H9 (cell line): ENCODE results near the gene NSFL1C. TPM values are rescaled to one million over a fixed set of nuclear protein-coding genes. Genes with fewer than 3 reads are reported as not detected.

Experiments
- DNase-seq: peaks from one replicate; pipeline ENCODE4 v3.0.0-alpha.2; 2017
- H2AFZ ChIP-seq: one replicate; pipeline ENCODE4 v1.6.1; 2013; ENCODE audit warnings: mild to moderate bottlenecking, low read length, control low read depth, moderate library complexity
- H2AK5ac ChIP-seq: 2 replicates; pipeline ENCODE4 v1.6.1; 2013; ENCODE audit warnings: low read length, control low read depth, mixed read lengths; ENCODE audit not compliant: insufficient read length
- H2BK120ac ChIP-seq: one replicate; pipeline ENCODE4 v1.6.1; 2013; ENCODE audit warnings: low read depth, mild to moderate bottlenecking, low read length, control low read depth, inconsistent platforms; ENCODE audit not compliant: poor library complexity, severe bottlenecking
- H2BK12ac ChIP-seq: 2 replicates; pipeline ENCODE4 v1.6.1; 2013; ENCODE audit warnings: low read length, control low read depth, mixed read lengths, low read depth; ENCODE audit not compliant: insufficient read length
- H2BK15ac ChIP-seq: 2 replicates; pipeline ENCODE4 v1.6.1; 2013; ENCODE audit warnings: low read depth, low read length, control low read depth
- H2BK20ac ChIP-seq: one replicate; pipeline ENCODE4 v1.6.1; 2013; ENCODE audit warnings: low read depth, mild to moderate bottlenecking, low read length, control low read depth, inconsistent platforms; ENCODE audit not compliant: poor library complexity, severe bottlenecking
- H2BK5ac ChIP-seq: 2 replicates; pipeline ENCODE4 v1.6.1; 2013; ENCODE audit warnings: low read length, control low read depth, mixed read lengths; ENCODE audit not compliant: insufficient read length
- H3K14ac ChIP-seq: 2 replicates; pipeline ENCODE4 v1.6.1; 2013; ENCODE audit warnings: low read length, control low read depth; ENCODE audit not compliant: insufficient read depth
- H3K18ac ChIP-seq: 2 replicates; pipeline ENCODE4 v1.6.1; 2013; ENCODE audit warnings: low read depth, mild to moderate bottlenecking, mixed read lengths, low read length, control low read depth; ENCODE audit not compliant: insufficient read length
- H3K23ac ChIP-seq: 2 replicates; pipeline ENCODE4 v1.6.1; 2013; ENCODE audit warnings: low read length, control low read depth, mixed read lengths, low read depth; ENCODE audit not compliant: insufficient read length
- H3K23me2 ChIP-seq: 2 replicates; pipeline ENCODE4 v1.6.1; 2013; ENCODE audit warnings: low read depth, mild to moderate bottlenecking, mixed read lengths, low read length, control low read depth; ENCODE audit not compliant: insufficient read length, poor library complexity, severe bottlenecking
- H3K27ac ChIP-seq: 2 replicates; pipeline ENCODE4 v1.5.1; 2013; ENCODE audit warnings: low read length, control low read depth, mixed read lengths, low read depth; ENCODE audit not compliant: insufficient read length
- H3K27me3 ChIP-seq: 2 replicates; pipeline ENCODE4 v1.6.1; 2013; ENCODE audit warnings: low read length, control low read depth, inconsistent platforms; ENCODE audit not compliant: insufficient read depth
- H3K4ac ChIP-seq: 2 replicates; pipeline ENCODE4 v1.6.1; 2013; ENCODE audit warnings: low read depth, mild to moderate bottlenecking, control low read depth, inconsistent platforms, low read length, moderate library complexity
- H3K4me1 ChIP-seq: 2 replicates; pipeline ENCODE4 v1.6.1; 2013; ENCODE audit warnings: low read length, control low read depth, inconsistent platforms; ENCODE audit not compliant: insufficient read depth
- H3K4me2 ChIP-seq: 2 replicates; pipeline ENCODE4 v1.6.1; 2013; ENCODE audit warnings: low read length, control low read depth, mixed read lengths; ENCODE audit not compliant: insufficient read length, insufficient read depth
- H3K56ac ChIP-seq: 2 replicates; pipeline ENCODE4 v1.6.1; 2013; ENCODE audit warnings: low read depth, mild to moderate bottlenecking, mixed read lengths, low read length, control low read depth; ENCODE audit not compliant: insufficient read length
- H3K79me1 ChIP-seq: 2 replicates; pipeline ENCODE4 v1.6.1; 2013; ENCODE audit warnings: low read depth, mild to moderate bottlenecking, moderate library complexity, low read length, control low read depth, inconsistent platforms; ENCODE audit not compliant: insufficient read depth, poor library complexity, severe bottlenecking
- H3K79me2 ChIP-seq: 2 replicates; pipeline ENCODE4 v1.6.1; 2013; ENCODE audit warnings: low read length, control low read depth, inconsistent platforms; ENCODE audit not compliant: insufficient read depth
- H3K9ac ChIP-seq: 2 replicates; pipeline ENCODE4 v1.6.1; 2013; ENCODE audit warnings: low read length, control low read depth, mixed read lengths; ENCODE audit not compliant: insufficient read length; ENCODE audit errors: extremely low read depth
- H3K9me3 ChIP-seq: one replicate; pipeline ENCODE4 v1.6.1; 2013; ENCODE audit warnings: low read depth, low read length, inconsistent platforms; ENCODE audit not compliant: control insufficient read depth
- H3T11ph ChIP-seq: one replicate; pipeline ENCODE4 v1.6.1; 2013; ENCODE audit warnings: mild to moderate bottlenecking, low read length, control low read depth, inconsistent platforms
- H4K20me1 ChIP-seq: one replicate; pipeline ENCODE4 v1.6.1; 2013; ENCODE audit not compliant: control insufficient read depth, insufficient read length, insufficient read depth
- H4K5ac ChIP-seq: 2 replicates; pipeline ENCODE4 v1.6.1; 2013; ENCODE audit warnings: low read depth, mild to moderate bottlenecking, mixed read lengths, low read length, control low read depth; ENCODE audit not compliant: insufficient read length
- H4K8ac ChIP-seq: replicated peaks from 2 replicates; pipeline ENCODE4 v1.6.1; 2013; ENCODE audit warnings: low read length, control low read depth, mixed read lengths, low read depth; ENCODE audit not compliant: insufficient read length
- H4K91ac ChIP-seq: 2 replicates; pipeline ENCODE4 v1.6.1; 2013; ENCODE audit warnings: low read depth, mild to moderate bottlenecking, moderate library complexity, mixed read lengths, low read length, control low read depth; ENCODE audit not compliant: insufficient read length
- H3K27ac Mint-ChIP-seq, 3 experiments: 2 replicates in 2 of 3; 3 replicates in 1 of 3; pipeline ENCODE4 v1.8.0; 2020 to 2021; ENCODE audit warnings: mixed read lengths in 3 of 3, mild to moderate bottlenecking in 1 of 3, moderate library complexity in 1 of 3
- H3K27me3 Mint-ChIP-seq: 2 replicates; pipeline ENCODE4 v1.8.0; 2021; ENCODE audit warnings: low read depth, mild to moderate bottlenecking, moderate library complexity, mixed read lengths
- H3K36me3 Mint-ChIP-seq, 3 experiments: 2 replicates in 2 of 3; 3 replicates in 1 of 3; pipeline ENCODE4 v1.8.0; 2020 to 2021; ENCODE audit warnings: low read depth in 3 of 3, mixed read lengths in 3 of 3; ENCODE audit not compliant: insufficient read depth in 1 of 3
- H3K4me1 Mint-ChIP-seq, 2 experiments: 2 replicates each; pipeline ENCODE4 v1.8.0; 2020; ENCODE audit warnings: mixed read lengths in 2 of 2
- H3K4me3 Mint-ChIP-seq, 2 experiments: 2 replicates in 1 of 2; 3 replicates in 1 of 2; pipeline ENCODE4 v1.8.0; 2020 to 2021; ENCODE audit warnings: mild to moderate bottlenecking in 2 of 2, mixed read lengths in 2 of 2, moderate library complexity in 1 of 2
- H3K9me3 Mint-ChIP-seq, 2 experiments: 2 replicates in 1 of 2; 3 replicates in 1 of 2; pipeline ENCODE4 v1.8.0; 2020; ENCODE audit warnings: mild to moderate bottlenecking in 2 of 2, mixed read lengths in 2 of 2, moderate library complexity in 1 of 2
- WGBS: extraction: QIAGEN DNeasy Blood & Tissue Kit; methylation state at CpG from one replicate; pipeline ENCODE4 v1.1.7; 2013; ENCODE audit warnings: missing lambda C conversion rate, low lambda C conversion rate, mixed read lengths; ENCODE audit not compliant: insufficient read length; ENCODE audit errors: extremely low coverage; 5-methylcytosine and 5-hydroxymethylcytosine counted together
- total RNA-seq: library from RNA; stranded (reverse); gene quantifications from 2 replicates; pipeline ENCODE4 v1.2.1, GENCODE V29; 2021
- TF ChIP-seq, protein P1 (sequence below): fragments of 200-600 bp; sonication (generic); conservative IDR thresholded peaks from 3 replicates; pipeline ENCODE4 v1.8.0; 2021; ENCODE audit warnings: antibody characterized with exemption, mild to moderate bottlenecking

Gene NSFL1C
- total RNA-seq, 1 experiment from 2014 or later: 81.8 TPM

DNA sequence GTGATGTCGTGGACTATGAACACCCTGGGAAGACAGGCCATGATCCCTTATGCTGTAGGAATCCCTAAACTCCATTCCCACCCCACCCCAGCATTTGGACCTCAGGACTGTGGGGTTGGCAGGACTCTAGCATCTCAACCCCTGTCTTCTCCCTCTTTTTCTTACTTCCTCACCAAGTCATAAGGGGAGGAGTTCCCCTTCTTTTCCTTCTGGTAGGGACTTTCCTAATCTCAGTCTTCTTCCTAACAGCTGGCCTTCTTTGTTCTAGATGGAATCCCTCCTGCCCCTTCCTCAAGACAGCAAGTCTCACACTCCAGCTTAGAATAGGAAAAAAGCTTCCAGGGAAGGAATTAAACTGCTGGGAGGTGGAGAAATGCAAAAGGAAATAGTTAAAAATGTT is 26.9 kb upstream of the NSFL1C start:
- H2BK15ac ChIP-seq: no peak overlapping the region
- H3K18ac ChIP-seq: no peak overlapping the region
- H3K9ac ChIP-seq: no peak overlapping the region
- H3K56ac ChIP-seq: no peak overlapping the region
- no peak overlapping the region for H3K14ac ChIP-seq
- no peak overlapping the region for H3K27ac Mint-ChIP-seq
- H3K4me1 ChIP-seq: no peaks in the 10 kb centered on the region
- DNase-seq: no peak
- H4K20me1 ChIP-seq: no peaks in the 10 kb centered on the region
- no peak overlapping the region for H3K4me2 ChIP-seq
- H3K27me3 ChIP-seq: no peaks in the 10 kb centered on the region
- no peaks in the 10 kb centered on the region for H3K79me2 ChIP-seq
- no peak overlapping the region for H2BK5ac ChIP-seq
- no peak overlapping the region for H4K8ac ChIP-seq
- no peak overlapping the region for H2AK5ac ChIP-seq
- no peak overlapping the region for H3K27ac ChIP-seq
- H3K79me1 ChIP-seq: no peaks in the 10 kb centered on the region
- H3K36me3 Mint-ChIP-seq: no peaks in the 10 kb centered on the region
- no peak overlapping the region for H2BK12ac ChIP-seq
- H3K9me3 Mint-ChIP-seq: no peaks in the 10 kb centered on the region
- no peak overlapping the region for H3K4ac ChIP-seq
- no peak overlapping the region for H2BK20ac ChIP-seq
- H3K9me3 ChIP-seq: no peaks in the 10 kb centered on the region
- no peak overlapping the region for H3T11ph ChIP-seq
- no peak overlapping the region for H3K23ac ChIP-seq
- H2AFZ ChIP-seq: no peak overlapping the region
- no peak overlapping the region for H2BK120ac ChIP-seq
- TF ChIP-seq, protein P1, sequence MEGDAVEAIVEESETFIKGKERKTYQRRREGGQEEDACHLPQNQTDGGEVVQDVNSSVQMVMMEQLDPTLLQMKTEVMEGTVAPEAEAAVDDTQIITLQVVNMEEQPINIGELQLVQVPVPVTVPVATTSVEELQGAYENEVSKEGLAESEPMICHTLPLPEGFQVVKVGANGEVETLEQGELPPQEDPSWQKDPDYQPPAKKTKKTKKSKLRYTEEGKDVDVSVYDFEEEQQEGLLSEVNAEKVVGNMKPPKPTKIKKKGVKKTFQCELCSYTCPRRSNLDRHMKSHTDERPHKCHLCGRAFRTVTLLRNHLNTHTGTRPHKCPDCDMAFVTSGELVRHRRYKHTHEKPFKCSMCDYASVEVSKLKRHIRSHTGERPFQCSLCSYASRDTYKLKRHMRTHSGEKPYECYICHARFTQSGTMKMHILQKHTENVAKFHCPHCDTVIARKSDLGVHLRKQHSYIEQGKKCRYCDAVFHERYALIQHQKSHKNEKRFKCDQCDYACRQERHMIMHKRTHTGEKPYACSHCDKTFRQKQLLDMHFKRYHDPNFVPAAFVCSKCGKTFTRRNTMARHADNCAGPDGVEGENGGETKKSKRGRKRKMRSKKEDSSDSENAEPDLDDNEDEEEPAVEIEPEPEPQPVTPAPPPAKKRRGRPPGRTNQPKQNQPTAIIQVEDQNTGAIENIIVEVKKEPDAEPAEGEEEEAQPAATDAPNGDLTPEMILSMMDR: no peak
- 0 out of 4 replicates have a peak, but pooled peaks cover 0 to 1% of the 10 kb centered on the region in 2 experiments for H3K4me1 Mint-ChIP-seq
- peaks cover 43% of the 10 kb centered on the region for H3K27me3 Mint-ChIP-seq
- H3K4me3 Mint-ChIP-seq: no peak overlapping the region
- no peak overlapping the region for H4K91ac ChIP-seq
- H3K23me2 ChIP-seq: no peaks in the 10 kb centered on the region
- no CpG with 5 or more reads among the region's 1 CpG for WGBS
- H4K5ac ChIP-seq: no peak overlapping the region
